Measurements from ENCODE around the gene RAB17.

GRCh38 chr2:237540823-237541222 is 49.7 kb downstream of the RAB17 start:
- TF ChIP-seq CTCF (IDR thresholded peaks at IDR 0.05) (no peak), POLR2A (IDR thresholded peaks at IDR 0.05) (no peak), POLR2AphosphoS5 (IDR thresholded peaks at IDR 0.05) (no peak)
